UCSD-AML1 (cell line): ENCODE measurements around the gene LSM11.

Experiments
- DNase-seq: peaks from one replicate; lab custom pipeline; 2025; ENCODE audit not compliant: unreplicated experiment; lab: John Stamatoyannopoulos, UW

LSM11 gene

GRCh38 chr5:157766902-157767301, 23.4 kb downstream of the LSM11 start:
- no peak for DNase-seq

- DNase-seq: no peak
These were observed 24.2 kb downstream of the LSM11 start for GRCh38 chr5:157767689-157768088.

- DNase-seq: no peak
These were observed 27.2 kb downstream of the LSM11 start for GRCh38 chr5:157770665-157771064.

DNA sequence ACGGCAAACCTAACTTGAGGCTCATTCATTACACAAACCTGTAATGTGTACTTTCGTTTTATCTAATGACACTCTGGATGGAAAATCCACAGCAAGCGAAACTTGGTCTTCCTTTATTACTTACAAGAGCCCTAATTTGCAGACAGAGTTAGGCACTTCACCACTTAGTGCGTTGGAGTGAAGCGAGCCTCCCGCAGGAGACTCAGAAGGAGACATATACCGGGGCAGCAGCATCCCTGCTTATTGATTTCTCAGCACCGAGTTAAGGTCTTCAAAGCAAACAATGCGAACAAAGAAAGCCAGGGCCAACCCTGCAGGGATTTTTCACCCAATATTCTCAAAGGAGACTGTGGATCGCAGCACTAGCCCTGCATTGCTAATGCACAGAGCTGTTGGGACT, 28.6 kb downstream of the LSM11 start:
- no peak for DNase-seq

DNA sequence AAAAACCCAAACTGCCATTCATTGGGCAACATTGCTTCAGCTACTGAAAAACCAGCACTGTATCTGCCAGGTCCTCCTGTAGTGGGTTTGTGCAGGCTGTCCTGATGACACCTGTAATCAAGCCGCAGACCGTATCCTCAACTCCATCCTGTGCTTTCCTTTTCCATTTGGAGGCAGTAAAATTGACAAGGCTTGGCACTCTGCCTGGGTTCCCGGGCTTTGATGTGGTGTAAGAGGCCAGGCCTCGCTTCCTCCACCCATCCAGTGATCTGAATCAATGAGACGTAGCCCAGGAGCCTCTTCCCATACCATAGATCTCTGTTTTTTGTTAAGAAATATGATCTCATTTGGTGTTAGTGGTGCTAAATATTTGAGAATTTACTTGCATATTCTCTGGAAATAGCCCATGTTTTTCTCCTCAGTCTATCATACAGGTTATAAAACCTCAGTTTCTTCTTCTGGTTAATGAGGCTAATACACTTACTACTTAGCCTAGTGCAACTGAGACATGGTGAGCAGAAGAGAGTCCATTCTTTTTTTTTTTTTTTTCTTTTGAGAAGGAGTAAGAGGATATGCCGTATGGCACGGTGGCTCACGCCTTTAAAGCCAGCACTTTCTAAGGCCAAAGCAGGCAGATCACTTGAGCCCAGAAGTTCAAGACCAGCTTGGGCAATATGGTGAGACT, 34.8 kb downstream of the LSM11 start:
- no peak for DNase-seq

- no peak for DNase-seq
These were observed 35.7 kb downstream of the LSM11 start for GRCh38 chr5:157779221-157779620.

DNA sequence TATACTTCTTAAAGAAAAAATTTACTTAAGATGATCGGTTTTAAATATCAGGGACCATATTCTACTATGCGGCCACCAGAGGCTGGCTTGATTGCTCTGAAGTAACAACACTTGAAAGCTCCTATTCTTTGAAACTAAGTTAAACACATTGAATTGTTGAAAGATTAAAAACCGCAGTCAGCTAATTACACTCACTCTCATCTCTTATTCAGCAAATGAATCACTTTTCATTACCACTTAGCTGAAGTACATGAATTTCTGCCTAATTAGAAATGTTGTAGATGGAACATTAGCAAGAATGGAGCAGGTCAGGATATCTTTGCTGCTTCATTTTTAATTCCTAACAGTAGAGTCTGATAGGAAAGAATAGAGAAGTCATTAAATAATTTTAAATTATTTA, 42.3 kb downstream of the LSM11 start:
- no peak for DNase-seq

DNA sequence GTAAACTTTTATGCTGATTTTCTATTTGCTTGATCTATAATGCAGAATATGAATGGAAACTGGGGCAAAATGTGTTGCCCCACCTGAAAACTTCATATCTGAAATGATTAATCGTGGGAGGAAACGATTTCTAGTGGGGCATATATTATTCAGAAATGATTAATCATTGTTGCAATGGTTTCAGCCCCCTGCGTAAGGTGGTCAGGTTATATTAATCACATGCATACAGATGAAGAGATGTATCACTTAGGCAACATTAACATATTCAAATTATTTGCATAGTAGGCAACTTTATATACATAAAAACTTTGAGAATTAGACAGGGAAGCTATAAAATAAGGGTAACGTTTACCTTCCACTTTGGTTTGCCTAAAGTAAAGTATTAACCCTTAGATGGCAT, 49.8 kb downstream of the LSM11 start:
- no peak for DNase-seq

GRCh38 chr5:157799578-157799977, 56.1 kb downstream of the LSM11 start:
- DNase-seq: no peak

DNA sequence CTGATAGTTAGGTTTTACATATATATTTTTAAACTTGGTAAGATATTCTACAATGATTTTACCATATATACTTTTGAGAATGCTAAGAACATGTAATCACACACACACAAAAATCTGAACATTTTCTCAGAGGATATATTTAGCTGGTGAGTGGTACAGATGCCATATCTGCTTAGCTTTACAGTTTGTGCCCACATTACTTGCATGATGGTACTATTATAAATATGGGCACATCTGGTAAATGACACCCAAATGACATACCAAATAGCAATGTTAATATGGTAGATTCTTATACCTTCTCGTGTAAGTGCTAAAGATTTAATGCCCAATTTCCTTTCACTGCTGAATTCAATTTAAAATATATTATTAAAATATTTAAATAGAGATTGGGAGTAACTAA, 56.6 kb downstream of the LSM11 start:
- DNase-seq: no peak

- DNase-seq: no peak
These were observed 59.2 kb downstream of the LSM11 start for GRCh38 chr5:157802736-157803135.

DNA sequence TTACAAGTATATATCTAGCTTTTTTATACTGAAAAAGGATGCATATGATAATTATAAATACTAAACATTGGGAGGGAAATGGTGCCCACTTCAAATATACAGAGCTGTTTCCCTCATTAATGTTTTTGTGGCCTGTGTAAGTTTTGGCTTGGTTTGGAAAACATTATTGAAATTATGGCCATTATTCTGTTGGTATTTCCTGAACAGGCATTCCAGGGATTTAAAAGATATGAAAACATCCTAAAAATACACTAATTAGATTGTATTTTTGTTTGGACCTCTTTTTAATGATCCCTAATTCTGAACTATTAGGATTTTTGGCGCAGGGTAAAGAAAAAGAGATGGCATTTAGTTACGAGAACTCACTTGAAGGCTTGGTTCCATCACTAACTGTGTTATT, 64.5 kb downstream of the LSM11 start:
- DNase-seq: no peak
